Transverse colon (tissue), 4 donors: ENCODE data around the gene RAP1GAP2. TPM values are rescaled to one million over a fixed set of nuclear protein-coding genes. Genes with fewer than 3 reads are reported as not detected.

Source experiments
- DNase-seq: peaks from one replicate; pipeline ENCODE4 v3.0.0-alpha.2; 2019
- H3K27ac ChIP-seq, 4 donors: fragments of 200-600 bp; sonication (generic); 2 replicates each; pipeline ENCODE4 v1.5.1; 2016 to 2018; ENCODE audit warnings: inconsistent platforms in 4 of 4
- H3K27me3 ChIP-seq: fragments of 200-600 bp; sonication (generic); 2 replicates; pipeline ENCODE4 v1.5.1; 2017; ENCODE audit warnings: inconsistent platforms
- H3K36me3 ChIP-seq, 4 donors: fragments of 200-600 bp; sonication (generic); 2 replicates each; pipeline ENCODE4 v1.5.1; 2017 to 2019; ENCODE audit warnings: inconsistent platforms in 4 of 4
- H3K4me1 ChIP-seq, 4 donors: fragments of 200-600 bp; sonication (generic); 2 replicates each; pipeline ENCODE4 v1.5.1; 2017 to 2020; ENCODE audit warnings: inconsistent platforms in 4 of 4
- H3K4me3 ChIP-seq, 4 donors: fragments of 200-600 bp; sonication (generic); 1 replicate in 1 of 4; 2 replicates in 3 of 4; pipeline versions ENCODE4 v1.5.1 to v1.6.1; 2017 to 2019; ENCODE audit warnings: inconsistent platforms in 4 of 4
- H3K9me3 ChIP-seq, 2 donors: fragments of 200-600 bp; sonication (generic); 2 replicates each; pipeline ENCODE4 v1.5.1; 2017 to 2019; ENCODE audit warnings: inconsistent platforms in 2 of 2
- CTCF ChIP-seq, 5 experiments: fragments of 200-600 bp in 3 of 5; fragments of 450-650 bp in 2 of 5; sonication (generic) in 3 of 5; IDR thresholded peaks; 1 replicate in 2 of 5; 2 replicates in 3 of 5; pipeline ENCODE4 v1.5.1; 2016 to 2017; ENCODE audit warnings: antibody characterized with exemption in 5 of 5, inconsistent platforms in 3 of 5, mild to moderate bottlenecking in 2 of 5, moderate library complexity in 1 of 5
- EP300 ChIP-seq: sonication (generic); formaldehyde crosslinking; IDR thresholded peaks from one replicate; pipeline ENCODE4 v1.6.1; 2017; ENCODE audit warnings: antibody characterized with exemption, low read depth
- POLR2A ChIP-seq: fragments of 450-650 bp; IDR thresholded peaks from one replicate; pipeline ENCODE4 v1.6.1; 2016; ENCODE audit warnings: antibody characterized with exemption, mild to moderate bottlenecking, moderate library complexity
- POLR2AphosphoS5 ChIP-seq, 3 donors: sonication (generic); formaldehyde crosslinking; IDR thresholded peaks; one replicate each; pipeline ENCODE4 v1.6.1; 2016; ENCODE audit warnings: antibody characterized with exemption in 3 of 3
- WGBS, 2 donors: methylation state at CpG; one replicate each; pipeline ENCODE4 v1.1.5; 2018; ENCODE audit warnings: low coverage in 1 of 2; 5-methylcytosine and 5-hydroxymethylcytosine counted together
- in situ Hi-C, 4 donors: fragments of 200-750 bp; cut with MboI; loops; one replicate each; pipeline versions ENCODE4 v1.15.0 to v1.15.1; 2017; ENCODE audit warnings: low sequenced_read_pairs in 3 of 4, low pct_ligation_motif_present in 1 of 4, low pct_unique_long_range_greater_than_20kb in 1 of 4
- intact Hi-C: fragments of 100-400 bp; cut with DNase I; formaldehyde crosslinking; loops from one replicate; pipeline ENCODE4 v1.15.1; 2023; ENCODE audit warnings: low total_unique reads
- total RNA-seq, 4 donors: library from RNA; depleted of rRNA; stranded (reverse); fragments of >200 nt; gene quantifications; one replicate each; pipeline ENCODE4 v1.1.0, GENCODE V29; 2016

Gene RAP1GAP2
- total RNA-seq, 4 donors from 2014 or later: 23.0 to 39.6 (median 33.9) TPM

- 79 to 83% methylated on average over 5 to 14 of the region's 14 CpGs for WGBS, 2 donors
- intact Hi-C loops (no loop called here), in situ Hi-C loops (no loop called here)
- Histone ChIP-seq H3K27me3 (no peaks in the 10 kb centered on the region), H3K36me3 (no peaks in the 10 kb centered on the region), H3K9me3 (no peaks in the 10 kb centered on the region), H3K4me1 (peaks cover 4 to 29% (median 17%) of the 10 kb centered on the region in 4 donors), H3K4me3 (no peak overlapping the region), H3K27ac (no peak overlapping the region)
- no peak for DNase-seq
- TF ChIP-seq EP300 (no peak), POLR2AphosphoS5 (IDR thresholded peaks at IDR 0.05) (no peak), POLR2A (no peak), CTCF (IDR thresholded peaks at IDR 0.05) (no peak)
Measured at GRCh38 chr17:2962729-2963128, 166.5 kb downstream of the RAP1GAP2 start.

GRCh38 chr17:2963332-2964027 is 167.2 kb downstream of the RAP1GAP2 start:
- Histone ChIP-seq H3K36me3 (no peaks in the 10 kb centered on the region), H3K27me3 (no peaks in the 10 kb centered on the region), H3K9me3 (no peaks in the 10 kb centered on the region), H3K4me3 (no peak overlapping the region), H3K27ac (no peak overlapping the region), H3K4me1 (peaks cover 4 to 28% (median 17%) of the 10 kb centered on the region in 4 donors)
- TF ChIP-seq POLR2A (no peak), POLR2AphosphoS5 (IDR thresholded peaks at IDR 0.05) (no peak), EP300 (no peak), CTCF (IDR thresholded peaks at IDR 0.05) (no peak)
- DNase-seq: no peak
- in situ Hi-C loops: no loop called here
- intact Hi-C loops: no loop called here
- 83 to 90% methylated on average over 1 to 21 of the region's 21 CpGs for WGBS, 2 donors

GRCh38 chr17:2964028-2964356 is 167.8 kb downstream of the RAP1GAP2 start:
- H3K4me1 ChIP-seq: peaks cover 4 to 26% (median 17%) of the 10 kb centered on the region in 4 donors
- in situ Hi-C loops: no loop called here

GRCh38 chr17:2964370-2964769 is 168.1 kb downstream of the RAP1GAP2 start:
- H3K9me3 ChIP-seq: no peaks in the 10 kb centered on the region
- no peaks in the 10 kb centered on the region for H3K27me3 ChIP-seq
- no peak overlapping the region for H3K4me3 ChIP-seq
- in situ Hi-C loops (no loop called here), intact Hi-C loops (no loop called here)
- H3K4me1 ChIP-seq: peaks cover 4 to 22% (median 16%) of the 10 kb centered on the region in 4 donors
- DNase-seq: no peak
- 89% methylated on average over 9 of the region's 10 CpGs; no CpG with 5 or more reads in 1 of the 2 donors for WGBS, 2 donors
- no peak for TF ChIP-seq POLR2A
- TF ChIP-seq EP300: no peak
- no peak for TF ChIP-seq CTCF (IDR thresholded peaks at IDR 0.05)
- no peak for TF ChIP-seq POLR2AphosphoS5 (IDR thresholded peaks at IDR 0.05)
- H3K27ac ChIP-seq: no peak overlapping the region
- H3K36me3 ChIP-seq: no peaks in the 10 kb centered on the region

More at GRCh38 chr17:2964028-2964356, 167.8 kb downstream of the RAP1GAP2 start:
- intact Hi-C loops: no loop called here
- 89% methylated on average over 4 of the region's 6 CpGs; no CpG with 5 or more reads in 1 of the 2 donors for WGBS, 2 donors
- DNase-seq: no peak
- Histone ChIP-seq H3K9me3 (no peaks in the 10 kb centered on the region), H3K4me3 (no peak overlapping the region), H3K36me3 (no peaks in the 10 kb centered on the region), H3K27ac (no peak overlapping the region), H3K27me3 (no peaks in the 10 kb centered on the region)
- TF ChIP-seq CTCF (IDR thresholded peaks at IDR 0.05) (no peak), POLR2A (no peak), EP300 (no peak), POLR2AphosphoS5 (IDR thresholded peaks at IDR 0.05) (no peak)
